ENCODE results near the gene GPATCH8. TPM values are rescaled to one million over a fixed set of nuclear protein-coding genes. Genes with fewer than 3 reads are reported as not detected.
A peak's percentile ranks its signal among the peaks of the same experiment; 100 is the strongest.
"Not testable (repeated sequence)": the region's sequence is repeated elsewhere in the genome, so short reads cannot be mapped to it uniquely, and the experiment has no call there.

GPATCH8 gene
- total and polyA plus RNA-seq, 10 of the 15 experiments (the other 5 are each of a cell fraction or from before 2014, with no cell fraction given) = 11.7 to 45.1 (median 21.3) TPM

DNA sequence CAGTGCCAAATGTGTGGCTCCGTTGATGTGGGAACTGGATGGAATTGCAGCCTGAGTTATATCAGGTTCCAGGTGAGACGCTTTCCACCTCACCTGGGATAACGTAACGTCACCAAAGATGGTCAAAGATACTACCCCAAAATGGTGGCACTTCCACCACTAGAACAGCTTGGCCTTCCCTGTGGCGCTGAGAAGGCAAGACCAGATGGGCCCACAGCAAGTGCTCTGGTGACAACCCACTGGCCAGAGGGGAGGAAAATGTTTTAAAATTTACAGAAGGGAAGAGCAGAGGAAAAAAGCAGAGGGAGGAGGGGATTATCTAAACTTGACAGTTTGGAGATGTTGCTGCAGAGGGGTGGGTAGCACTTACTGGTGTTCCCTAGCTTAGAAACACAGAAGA lies 106.3 kb downstream of the GPATCH8 start (continued):
- TF ChIP-seq, protein P1, sequence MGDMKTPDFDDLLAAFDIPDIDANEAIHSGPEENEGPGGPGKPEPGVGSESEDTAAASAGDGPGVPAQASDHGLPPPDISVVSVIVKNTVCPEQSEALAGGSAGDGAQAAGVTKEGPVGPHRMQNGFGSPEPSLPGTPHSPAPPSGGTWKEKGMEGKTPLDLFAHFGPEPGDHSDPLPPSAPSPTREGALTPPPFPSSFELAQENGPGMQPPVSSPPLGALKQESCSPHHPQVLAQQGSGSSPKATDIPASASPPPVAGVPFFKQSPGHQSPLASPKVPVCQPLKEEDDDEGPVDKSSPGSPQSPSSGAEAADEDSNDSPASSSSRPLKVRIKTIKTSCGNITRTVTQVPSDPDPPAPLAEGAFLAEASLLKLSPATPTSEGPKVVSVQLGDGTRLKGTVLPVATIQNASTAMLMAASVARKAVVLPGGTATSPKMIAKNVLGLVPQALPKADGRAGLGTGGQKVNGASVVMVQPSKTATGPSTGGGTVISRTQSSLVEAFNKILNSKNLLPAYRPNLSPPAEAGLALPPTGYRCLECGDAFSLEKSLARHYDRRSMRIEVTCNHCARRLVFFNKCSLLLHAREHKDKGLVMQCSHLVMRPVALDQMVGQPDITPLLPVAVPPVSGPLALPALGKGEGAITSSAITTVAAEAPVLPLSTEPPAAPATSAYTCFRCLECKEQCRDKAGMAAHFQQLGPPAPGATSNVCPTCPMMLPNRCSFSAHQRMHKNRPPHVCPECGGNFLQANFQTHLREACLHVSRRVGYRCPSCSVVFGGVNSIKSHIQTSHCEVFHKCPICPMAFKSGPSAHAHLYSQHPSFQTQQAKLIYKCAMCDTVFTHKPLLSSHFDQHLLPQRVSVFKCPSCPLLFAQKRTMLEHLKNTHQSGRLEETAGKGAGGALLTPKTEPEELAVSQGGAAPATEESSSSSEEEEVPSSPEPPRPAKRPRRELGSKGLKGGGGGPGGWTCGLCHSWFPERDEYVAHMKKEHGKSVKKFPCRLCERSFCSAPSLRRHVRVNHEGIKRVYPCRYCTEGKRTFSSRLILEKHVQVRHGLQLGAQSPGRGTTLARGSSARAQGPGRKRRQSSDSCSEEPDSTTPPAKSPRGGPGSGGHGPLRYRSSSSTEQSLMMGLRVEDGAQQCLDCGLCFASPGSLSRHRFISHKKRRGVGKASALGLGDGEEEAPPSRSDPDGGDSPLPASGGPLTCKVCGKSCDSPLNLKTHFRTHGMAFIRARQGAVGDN (IDR thresholded peaks at IDR 0.05) = no peak
- no peak for TF ChIP-seq RBBP5 (conservative IDR thresholded peaks at IDR 0.05)
- no peak for TF ChIP-seq RAD21 (IDR thresholded peaks at IDR 0.05; ENCODE audit: insufficient read depth, low read depth, low read length)

DNA sequence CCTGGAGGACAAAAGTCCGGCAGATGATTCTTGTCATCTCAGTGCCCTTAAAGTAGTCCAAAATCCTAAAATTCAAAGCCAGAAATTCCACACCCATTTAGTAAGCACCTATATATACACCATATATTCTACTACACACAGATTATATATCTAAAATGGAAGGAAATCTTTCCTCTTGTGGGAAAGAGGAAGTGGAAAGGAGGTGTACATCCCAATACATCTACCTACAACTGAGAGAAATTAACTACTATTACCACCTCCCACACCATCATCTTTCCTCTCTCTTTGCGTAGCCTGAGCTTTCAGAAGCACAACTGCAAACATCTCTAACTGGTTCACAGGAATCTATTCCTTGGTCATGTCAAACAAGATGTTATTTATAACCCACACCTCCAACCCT lies 108.4 kb downstream of the GPATCH8 start:
- BruUV-seq (replicated peaks) = no TSS peak
- Histone ChIP-seq H3K4me3 (no peak overlapping the region), H3K79me2 (ENCODE audit: control insufficient read depth, insufficient read depth, low read length) (no peaks in the 10 kb centered on the region), H3K4me1 (ENCODE audit: control insufficient read depth, insufficient read depth, low read length) (peaks cover under 1% of the 10 kb centered on the region; the same call in 1 of the 2 replicates), H3K4me2 (ENCODE audit: control insufficient read depth, insufficient read depth) (no peak overlapping the region), H4K20me1 (ENCODE audit: control insufficient read depth, insufficient read depth) (no peaks in the 10 kb centered on the region), H3K9me3 (replicated peaks; ENCODE audit: control insufficient read depth, insufficient read depth, low read length) (no peaks in the 10 kb centered on the region), H3K9ac (ENCODE audit: control insufficient read depth, insufficient read depth, low read length) (no peak overlapping the region), H3K27ac (ENCODE audit: control insufficient read depth, insufficient read depth) (no peak overlapping the region), H3K27me3 (replicated peaks in 1 of 2; ENCODE audit: control insufficient read depth in 2 of 2, insufficient read depth in 2 of 2, low read length in 1 of 2) (no peaks in the 10 kb centered on the region), H2AFZ (ENCODE audit: control insufficient read depth, low read depth, low read length) (no peak overlapping the region), H3K36me3 (ENCODE audit: control insufficient read depth in 2 of 2, insufficient read depth in 2 of 2, low read length in 1 of 2) (peaks cover 16 to 17% of the 10 kb centered on the region in 2 experiments)
- ChIA-PET CTCF (interaction anchor here (1.1 kb wide), 1 partner anchor 129 kb away, joined by 3 read pairs; no protein-coding TSS in a partner anchor), SMC1A (ENCODE audit: uncharacterized antibody, unreplicated experiment) (interaction anchor here (1.5 kb wide), 1 partner anchor 128 kb away, joined by 3 read pairs; no protein-coding TSS in a partner anchor), POLR2A (no interaction called here), RAD21 (ENCODE audit: unreplicated experiment) (no interaction called here)
- FAIRE-seq (no peak), ATAC-seq (no peak), DNase-seq (ENCODE audit: low read depth, low spot score) (no peak)
- intact Hi-C loops (cut with micrococcal nuclease; ENCODE audit: unreplicated experiment) (no loop called here), in situ Hi-C loops (cut with MboI) (no loop called here)
- TF ChIP-seq NR2C1 (IDR thresholded peaks at IDR 0.05) = no peak
- peak; percentile 19; the same call in 1 of the 2 replicates for TF ChIP-seq SPI1 (IDR thresholded peaks at IDR 0.05; ENCODE audit: borderline replicate concordance, insufficient read depth, low read depth, low read length)
- no peak for TF ChIP-seq TAF1 (IDR thresholded peaks at IDR 0.05; ENCODE audit: borderline replicate concordance, low read depth, low read length)
- 97% methylated on average over 2 of the region's 2 CpGs for WGBS (ENCODE audit: insufficient coverage, insufficient replicate concordance, low lambda C conversion rate, missing lambda C conversion rate)

DNA sequence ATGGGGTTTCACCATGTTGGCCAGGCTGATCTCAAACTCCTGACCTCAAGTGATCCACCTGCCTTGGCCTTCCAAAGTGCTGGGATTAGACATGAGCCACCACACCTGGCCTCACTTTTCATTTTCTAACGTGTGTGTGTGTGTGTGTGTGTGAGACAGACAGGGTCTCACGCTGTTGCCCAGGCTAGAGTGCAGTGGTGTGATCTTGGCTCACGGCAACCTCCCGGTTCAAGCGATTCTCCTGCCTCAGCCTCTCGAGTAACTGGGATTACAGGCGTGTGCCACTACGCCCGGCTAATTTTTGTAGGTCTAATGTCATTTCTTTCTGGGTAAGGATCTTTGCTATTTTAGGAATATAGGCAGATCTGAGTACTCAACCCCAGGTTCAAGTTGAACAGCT lies 109.1 kb downstream of the GPATCH8 start:
- H2AFZ ChIP-seq (ENCODE audit: control insufficient read depth, low read depth, low read length); H3K27ac ChIP-seq (ENCODE audit: control insufficient read depth, insufficient read depth); intact Hi-C loops (cut with micrococcal nuclease; ENCODE audit: unreplicated experiment); in situ Hi-C loops (cut with MboI); FAIRE-seq; BruUV-seq (replicated peaks); H3K79me2 ChIP-seq (ENCODE audit: control insufficient read depth, insufficient read depth, low read length); H3K4me3 ChIP-seq; H3K9ac ChIP-seq (ENCODE audit: control insufficient read depth, insufficient read depth, low read length); H3K9me3 ChIP-seq (replicated peaks; ENCODE audit: control insufficient read depth, insufficient read depth, low read length); H3K4me1 ChIP-seq (ENCODE audit: control insufficient read depth, insufficient read depth, low read length); DNase-seq (ENCODE audit: low read depth, low spot score); H3K4me2 ChIP-seq (ENCODE audit: control insufficient read depth, insufficient read depth); H4K20me1 ChIP-seq (ENCODE audit: control insufficient read depth, insufficient read depth); ATAC-seq; H3K27me3 ChIP-seq (replicated peaks in 1 of 2; ENCODE audit: control insufficient read depth in 2 of 2, insufficient read depth in 2 of 2, low read length in 1 of 2); POLR2A ChIA-PET: not testable (repeated sequence)
- CTCF ChIA-PET = interaction anchor here (1.1 kb wide), 1 partner anchor 129 kb away, joined by 3 read pairs; no protein-coding TSS in a partner anchor
- RAD21 ChIA-PET (ENCODE audit: unreplicated experiment) = interaction anchor here (1.4 kb wide), 1 partner anchor 129 kb away, joined by 3 read pairs; no protein-coding TSS in a partner anchor
- H3K36me3 ChIP-seq (ENCODE audit: control insufficient read depth in 2 of 2, insufficient read depth in 2 of 2, low read length in 1 of 2) = peaks cover 10 to 11% of the 10 kb centered on the region in 2 experiments
- SMC1A ChIA-PET (ENCODE audit: uncharacterized antibody, unreplicated experiment) = interaction anchor here (1.5 kb wide), 1 partner anchor 128 kb away, joined by 3 read pairs; no protein-coding TSS in a partner anchor
- WGBS (ENCODE audit: insufficient coverage, insufficient replicate concordance, low lambda C conversion rate, missing lambda C conversion rate) = over 99% methylated on average over 9 of the region's 9 CpGs

Measured in GM12878 (cell line).